Activated CD8-positive, alpha-beta T cell treated with anti-CD3 and anti-CD28 coated beads, Interleukin-2, amount 10 ng/mL, durations not matched to agents 7 days and 5 days (primary cell): ENCODE data around the gene RPL10A. TPM values are rescaled to one million over a fixed set of nuclear protein-coding genes. Genes with fewer than 3 reads are reported as not detected.

Experiments used
- ATAC-seq: fragments of 150-1000 bp; cut with Tn5 transposase; one replicate; pipeline ENCODE4 v1.10.0; 2021; ENCODE audit warnings: moderate library complexity
- CTCF ChIA-PET: fragments of 350-600 bp; sonication (Branson Sonifier 250); formaldehyde crosslinking; loops from one replicate; lab custom pipeline; 2021; ENCODE audit warnings: antibody characterized with exemption; lab: Charles Lee
- POLR2A ChIA-PET: fragments of 350-600 bp; sonication (Branson Sonifier 250); formaldehyde crosslinking; loops from one replicate; lab custom pipeline; 2021; ENCODE audit warnings: antibody characterized with exemption; lab: Charles Lee
- DNase-seq: peaks from one replicate; pipeline ENCODE4 v3.0.0-alpha.2; 2020
- H3K27ac Mint-ChIP-seq: one replicate; pipeline ENCODE4 v1.8.0; 2021; ENCODE audit warnings: mild to moderate bottlenecking, mixed read lengths
- H3K27me3 Mint-ChIP-seq: one replicate; pipeline ENCODE4 v1.8.0; 2021; ENCODE audit warnings: low read depth, mixed read lengths
- H3K36me3 Mint-ChIP-seq: one replicate; pipeline ENCODE4 v1.8.0; 2021; ENCODE audit warnings: low read depth, mixed read lengths
- H3K4me1 Mint-ChIP-seq: one replicate; pipeline ENCODE4 v1.8.0; 2021; ENCODE audit warnings: low read depth, mixed read lengths
- H3K4me3 Mint-ChIP-seq: one replicate; pipeline ENCODE4 v1.8.0; 2021; ENCODE audit warnings: mild to moderate bottlenecking, mixed read lengths
- H3K9me3 Mint-ChIP-seq: one replicate; pipeline ENCODE4 v1.8.0; 2022; ENCODE audit warnings: mixed read lengths; ENCODE audit not compliant: insufficient read depth
- total RNA-seq, 2 experiments: library from RNA; stranded (reverse); gene quantifications; one replicate each; pipeline ENCODE4 v1.2.3, GENCODE V29; 2021

RPL10A gene
- total RNA-seq, 2 experiments from 2014 or later = 1,398 to 1,443 TPM

GRCh38 chr6:35449287-35449881, 18.8 kb upstream of the RPL10A start:
- ATAC-seq (peak; percentile 65), DNase-seq (peak; percentile 61)
- H3K27me3 Mint-ChIP-seq = peaks cover 4% of the 10 kb centered on the region
- peaks cover 4% of the 10 kb centered on the region for H3K36me3 Mint-ChIP-seq
- no peak overlapping the region for H3K4me3 Mint-ChIP-seq
- no peak overlapping the region for H3K27ac Mint-ChIP-seq
- CTCF ChIA-PET = interaction anchor here (0.6 to 11.1 kb wide), 39 partner anchors 13 to 190 kb away, joined by 3 to 192 read pairs (median 6); partner anchors contain the start of genes DEF6, PPARD, RPL10A and ZNF76
- H3K9me3 Mint-ChIP-seq = no peaks in the 10 kb centered on the region
- POLR2A ChIA-PET = interaction anchor here (0.6 to 1.3 kb wide), 5 partner anchors 30 to 722 kb away, joined by 3 to 11 read pairs (median 4); partner anchors contain the start of genes DEF6 and PPARD
- peaks cover 60% of the 10 kb centered on the region for H3K4me1 Mint-ChIP-seq

GRCh38 chr6:35451354-35452182, 16.6 kb upstream of the RPL10A start:
- peak overlapping the region; percentile 75 for H3K27ac Mint-ChIP-seq
- H3K4me1 Mint-ChIP-seq = peaks cover 49% of the 10 kb centered on the region

GRCh38 chr6:35452183-35453090, 15.8 kb upstream of the RPL10A start, which contains the start of gene FANCE:
TSS of gene FANCE (plus strand) at chr6:35452338. CDS start at chr6:35452546, 208 bp downstream.
- H3K36me3 Mint-ChIP-seq = peaks cover 22% of the 10 kb centered on the region
- DNase-seq (peak; percentile 93), ATAC-seq (peak; percentile 84)
- ChIA-PET CTCF (interaction anchor here (0.8 to 11.1 kb wide), 15 partner anchors 14 to 283 kb away, joined by 3 to 192 read pairs (median 5); partner anchors contain the start of genes DEF6, PPARD and RPL10A), POLR2A (interaction anchor here (0.9 to 1.8 kb wide), 4 partner anchors 16 to 156 kb away, joined by 3 to 7 read pairs (median 4); partner anchors contain the start of genes DEF6, PPARD and RPL10A)
- H3K27ac Mint-ChIP-seq = peak within 1 kb of the TSS; percentile 75
- H3K9me3 Mint-ChIP-seq = no peaks in the 10 kb centered on the region
- peaks cover 4% of the 10 kb centered on the region for H3K27me3 Mint-ChIP-seq
- peaks cover 50% of the 10 kb centered on the region for H3K4me1 Mint-ChIP-seq
- peak within 1 kb of the TSS; percentile 83 for H3K4me3 Mint-ChIP-seq

More at GRCh38 chr6:35451354-35452182, 16.6 kb upstream of the RPL10A start:
- CTCF ChIA-PET = interaction anchor here (0.8 to 11.1 kb wide), 20 partner anchors 15 to 284 kb away, joined by 3 to 192 read pairs (median 4); partner anchors contain the start of genes DEF6, PPARD and RPL10A
- POLR2A ChIA-PET = interaction anchor here (0.7 to 1.4 kb wide), 8 partner anchors 20 to 155 kb away, joined by 3 to 7 read pairs (median 3); partner anchors contain the start of genes DEF6 and PPARD
- peaks cover 4% of the 10 kb centered on the region for H3K27me3 Mint-ChIP-seq
- peaks cover 22% of the 10 kb centered on the region for H3K36me3 Mint-ChIP-seq
- DNase-seq (no peak), ATAC-seq (no peak)
- H3K4me3 Mint-ChIP-seq = peak overlapping the region; percentile 83
- H3K9me3 Mint-ChIP-seq = no peaks in the 10 kb centered on the region

GRCh38 chr6:35453236-35453635, 15.0 kb upstream of the RPL10A start:
- Mint-ChIP-seq H3K9me3 (no peaks in the 10 kb centered on the region), H3K27ac (no peak overlapping the region), H3K4me3 (peak overlapping the region; percentile 74), H3K4me1 (peaks cover 51% of the 10 kb centered on the region), H3K27me3 (peaks cover 4% of the 10 kb centered on the region), H3K36me3 (peaks cover 26% of the 10 kb centered on the region)
- CTCF ChIA-PET = interaction anchor here (0.9 to 11.1 kb wide), 5 partner anchors 14 to 155 kb away, joined by 3 to 149 read pairs (median 8); partner anchors contain the start of genes DEF6 and RPL10A
- no peak for ATAC-seq
- DNase-seq = no peak
- POLR2A ChIA-PET = interaction anchor here (1.1 to 1.8 kb wide), 3 partner anchors 15 to 156 kb away, joined by 4 to 7 read pairs (median 5); partner anchors contain the start of genes DEF6, PPARD and RPL10A

- POLR2A ChIA-PET = interaction anchor here (1.8 kb wide), 1 partner anchor 14 kb away, joined by 5 read pairs; the partner anchor contains the start of gene RPL10A
- no peak overlapping the region for H3K27ac Mint-ChIP-seq
- peaks cover 4% of the 10 kb centered on the region for H3K27me3 Mint-ChIP-seq
- ATAC-seq (no peak), DNase-seq (no peak)
- peaks cover 33% of the 10 kb centered on the region for H3K36me3 Mint-ChIP-seq
- H3K4me1 Mint-ChIP-seq = peaks cover 47% of the 10 kb centered on the region
- H3K9me3 Mint-ChIP-seq = no peaks in the 10 kb centered on the region
- peak overlapping the region; percentile 74 for H3K4me3 Mint-ChIP-seq
- CTCF ChIA-PET = interaction anchor here (0.8 to 11.1 kb wide), 4 partner anchors 12 to 156 kb away, joined by 3 to 149 read pairs (median 18); partner anchors contain the start of genes DEF6 and RPL10A
These were observed 13.7 kb upstream of the RPL10A start for GRCh38 chr6:35454391-35455110.

GRCh38 chr6:35457907-35458306, 10.3 kb upstream of the RPL10A start:
- Mint-ChIP-seq H3K27me3 (no peaks in the 10 kb centered on the region), H3K27ac (no peak overlapping the region), H3K4me1 (peaks cover 24% of the 10 kb centered on the region), H3K4me3 (no peak overlapping the region), H3K9me3 (no peaks in the 10 kb centered on the region), H3K36me3 (peaks cover 45% of the 10 kb centered on the region)
- ChIA-PET POLR2A (interaction anchor here (0.6 kb wide), 1 partner anchor 132 kb away, joined by 3 read pairs; no protein-coding TSS in a partner anchor), CTCF (interaction anchor here (0.7 to 1.4 kb wide), 4 partner anchors 10 to 164 kb away, joined by 4 to 6 read pairs (median 4); partner anchors contain the start of genes PPARD and RPL10A)
- ATAC-seq (no peak), DNase-seq (no peak)

- H3K4me1 Mint-ChIP-seq = peaks cover 3% of the 10 kb centered on the region
- H3K27me3 Mint-ChIP-seq = no peaks in the 10 kb centered on the region
- H3K27ac Mint-ChIP-seq = no peak overlapping the region
- DNase-seq (no peak), ATAC-seq (no peak)
- no peak overlapping the region for H3K4me3 Mint-ChIP-seq
- CTCF ChIA-PET = no interaction called here
- POLR2A ChIA-PET = no interaction called here
- H3K9me3 Mint-ChIP-seq = no peaks in the 10 kb centered on the region
- H3K36me3 Mint-ChIP-seq = peaks cover 45% of the 10 kb centered on the region
These were observed 6.9 kb upstream of the RPL10A start for GRCh38 chr6:35461270-35461669.

- DNase-seq (no peak), ATAC-seq (no peak)
- Mint-ChIP-seq H3K9me3 (no peaks in the 10 kb centered on the region), H3K27me3 (no peaks in the 10 kb centered on the region), H3K36me3 (peaks cover 55% of the 10 kb centered on the region), H3K4me1 (peaks cover 8% of the 10 kb centered on the region), H3K27ac (no peak overlapping the region), H3K4me3 (no peak overlapping the region)
- CTCF ChIA-PET = no interaction called here
- POLR2A ChIA-PET = interaction anchor here (1.0 kb wide), 1 partner anchor 8 kb away, joined by 3 read pairs; no protein-coding TSS in a partner anchor
These were observed 4.9 kb upstream of the RPL10A start for GRCh38 chr6:35463292-35463691.

- ChIA-PET CTCF (interaction anchor here (0.6 to 4.1 kb wide), 13 partner anchors 12 to 271 kb away, joined by 3 to 30 read pairs (median 4); partner anchors contain the start of genes ARMC12, FANCE and PPARD), POLR2A (no interaction called here)
- Mint-ChIP-seq H3K9me3 (no peaks in the 10 kb centered on the region), H3K36me3 (peaks cover 66% of the 10 kb centered on the region), H3K27me3 (no peaks in the 10 kb centered on the region), H3K4me1 (peaks cover 19% of the 10 kb centered on the region), H3K27ac (no peak overlapping the region), H3K4me3 (no peak overlapping the region)
- no peak for DNase-seq
- ATAC-seq = no peak
These were observed 2.6 kb upstream of the RPL10A start for GRCh38 chr6:35465646-35466045.
